ENCODE results near the gene S100Z.
"Not testable (repeated sequence)": the region's sequence is repeated elsewhere in the genome, so short reads cannot be mapped to it uniquely, and the experiment has no call there.

Gene S100Z

DNA sequence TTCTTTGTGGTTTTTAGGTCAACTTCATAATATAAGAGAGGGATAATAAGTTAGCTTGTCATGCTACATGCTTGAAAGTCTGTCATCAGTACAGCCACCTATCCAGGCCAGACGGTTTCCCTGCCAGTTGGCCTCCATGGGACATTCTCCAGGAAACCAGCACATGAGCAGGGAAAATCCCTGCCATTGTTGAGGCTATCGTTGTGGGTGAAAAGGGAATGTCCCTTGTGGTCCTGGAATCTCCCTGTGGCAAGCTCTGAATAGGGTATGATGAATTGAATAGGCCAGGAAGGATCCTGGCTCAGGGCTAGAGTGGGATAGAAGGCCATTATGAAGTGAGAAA, 18.7 kb upstream of the S100Z start:
- no peak for DNase-seq

DNA sequence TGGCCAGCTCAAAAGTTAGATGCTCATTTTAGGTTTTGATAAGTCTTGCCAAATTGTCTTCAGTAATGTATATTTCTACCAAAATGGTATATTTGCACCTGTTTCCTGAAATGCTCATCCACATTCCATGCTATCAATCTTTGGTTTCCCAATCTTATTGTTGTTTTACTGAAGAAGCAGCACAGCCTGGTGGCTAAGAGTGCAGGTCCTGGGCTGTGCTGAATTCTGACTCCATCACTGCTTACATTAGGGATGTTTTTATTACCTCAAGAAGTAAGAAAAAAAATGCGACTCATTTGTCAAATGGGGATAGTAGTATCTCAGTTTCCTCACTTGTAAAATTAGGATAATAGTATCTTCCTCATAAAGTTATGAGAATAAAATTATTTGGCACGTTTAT, 13.6 kb upstream of the S100Z start:
- no peak for DNase-seq

DNA sequence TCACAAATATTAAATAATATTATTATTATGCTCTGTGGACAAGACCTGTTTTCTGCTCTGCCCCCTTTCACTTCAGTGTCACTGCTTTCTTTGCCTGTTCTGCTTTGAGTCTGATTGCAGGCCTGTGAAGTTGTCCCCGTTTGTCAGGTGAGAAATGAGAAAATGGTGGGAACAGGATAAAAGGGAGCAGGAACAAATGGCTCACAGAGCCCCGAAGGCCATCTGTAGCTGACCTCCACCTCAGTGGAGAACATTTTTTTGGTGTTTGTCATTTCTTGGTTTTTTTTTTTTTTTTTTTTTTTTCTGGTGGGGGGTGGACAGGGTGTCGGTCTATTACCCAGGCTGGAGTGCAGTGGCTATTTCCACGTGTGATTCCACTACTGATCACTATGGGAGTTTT, 13.2 kb upstream of the S100Z start:
- DNase-seq, result no peak

DNA sequence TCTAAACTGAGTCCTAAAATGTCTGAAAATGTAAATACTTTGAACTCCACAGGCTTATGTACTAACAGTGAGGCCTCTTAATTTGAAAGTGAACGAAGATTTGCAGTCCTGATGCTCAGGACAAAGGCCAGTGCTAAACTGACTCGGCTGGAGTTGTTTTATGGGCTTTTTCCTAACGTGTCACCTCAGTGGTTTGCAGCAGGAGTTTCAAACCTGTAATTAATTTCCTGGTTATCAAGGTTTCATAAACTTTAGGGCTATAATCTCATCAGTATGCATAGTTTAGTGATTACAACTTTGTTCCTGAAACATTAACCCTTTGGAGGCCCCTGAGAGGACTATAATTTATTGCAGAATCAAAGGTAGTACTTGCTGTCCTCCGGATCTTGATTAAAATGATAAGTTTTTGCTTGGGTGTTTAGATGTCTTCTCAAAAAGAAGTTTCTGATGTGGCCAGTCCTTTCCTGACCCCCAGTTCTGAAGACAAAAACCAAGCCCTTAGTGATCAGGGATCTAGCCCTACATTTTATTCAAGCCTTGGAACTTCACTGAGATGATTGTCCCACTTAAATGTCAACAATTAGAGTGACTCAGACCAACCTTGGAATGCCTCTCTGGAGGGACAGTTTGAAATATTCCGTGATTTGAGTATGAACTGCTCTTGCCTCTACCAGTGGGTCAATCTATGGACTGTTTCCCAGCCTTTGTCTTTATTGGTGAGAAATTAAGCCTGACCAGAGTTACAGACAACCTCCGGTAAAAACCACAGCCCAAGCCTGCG, 11.1 kb upstream of the S100Z start:
- no peak for DNase-seq

DNA sequence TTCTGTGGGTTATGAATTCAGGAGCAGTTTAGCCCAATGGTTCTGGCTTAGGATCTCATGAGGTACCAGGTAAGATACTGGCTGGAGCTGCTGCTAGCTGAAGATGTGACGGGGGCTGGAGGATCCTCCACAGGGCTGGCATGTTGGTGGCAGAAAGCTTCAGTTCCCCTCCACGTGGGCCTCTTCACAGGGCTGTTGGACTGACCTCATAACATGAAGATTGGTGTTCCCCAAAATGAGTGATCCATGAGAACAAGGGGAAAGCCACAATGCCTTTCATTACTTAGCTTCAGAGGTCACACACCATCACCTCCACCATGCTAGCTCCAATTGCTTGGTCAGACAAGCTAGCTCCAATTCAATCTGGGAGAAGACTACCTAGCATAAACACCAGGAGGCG, 8.5 kb upstream of the S100Z start:
- no peak for DNase-seq

DNA sequence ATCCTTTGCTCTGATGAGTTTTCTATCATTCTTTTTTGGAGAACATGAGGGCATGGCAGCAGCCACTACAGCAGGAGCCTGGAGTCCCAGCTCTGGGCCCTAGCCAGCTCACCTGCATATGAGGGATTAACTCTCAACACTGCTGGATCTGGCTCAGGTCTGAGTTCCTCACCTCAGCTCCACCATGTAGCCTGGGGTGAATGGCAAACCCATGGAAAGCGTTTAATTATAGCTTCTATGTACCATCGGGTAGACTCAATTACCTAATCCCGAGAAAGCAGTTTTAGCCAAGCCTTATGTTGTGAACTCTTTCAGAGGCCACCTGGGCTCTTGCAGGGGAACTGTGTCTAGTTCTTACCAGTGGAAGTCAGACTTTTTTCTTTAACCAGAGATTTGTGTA, 3.9 kb upstream of the S100Z start:
- DNase-seq, result no peak

DNA sequence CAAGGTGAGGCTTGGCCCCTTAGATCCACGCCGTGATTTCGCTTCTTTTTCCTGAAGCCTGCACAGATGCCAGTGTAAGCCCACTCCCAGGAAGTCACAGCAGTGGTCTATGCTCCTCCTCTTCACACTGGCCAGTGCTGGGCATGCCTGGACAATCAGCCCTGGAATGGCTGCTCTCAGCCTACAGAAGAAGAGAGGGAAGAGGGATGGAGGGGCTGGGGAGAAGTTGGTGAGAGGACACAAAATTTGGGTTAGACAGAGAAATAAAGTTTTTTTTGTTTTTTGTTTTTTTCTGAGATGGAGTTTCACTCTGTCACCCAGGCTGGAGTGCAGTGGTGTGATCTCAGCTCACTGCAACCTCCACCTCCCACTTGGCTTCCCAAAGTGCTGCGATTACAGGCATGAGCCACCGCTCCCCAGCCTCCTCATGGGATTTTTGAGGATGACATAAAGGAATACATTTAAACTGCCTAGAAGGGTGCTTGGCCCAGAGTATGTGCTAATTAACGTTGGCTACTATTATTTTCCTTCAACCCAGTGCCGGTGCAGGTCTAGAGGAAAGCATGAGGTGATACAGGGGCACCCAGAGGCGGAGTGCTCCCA, 830 bp downstream of the S100Z start:
- DNase-seq, result no peak

DNA sequence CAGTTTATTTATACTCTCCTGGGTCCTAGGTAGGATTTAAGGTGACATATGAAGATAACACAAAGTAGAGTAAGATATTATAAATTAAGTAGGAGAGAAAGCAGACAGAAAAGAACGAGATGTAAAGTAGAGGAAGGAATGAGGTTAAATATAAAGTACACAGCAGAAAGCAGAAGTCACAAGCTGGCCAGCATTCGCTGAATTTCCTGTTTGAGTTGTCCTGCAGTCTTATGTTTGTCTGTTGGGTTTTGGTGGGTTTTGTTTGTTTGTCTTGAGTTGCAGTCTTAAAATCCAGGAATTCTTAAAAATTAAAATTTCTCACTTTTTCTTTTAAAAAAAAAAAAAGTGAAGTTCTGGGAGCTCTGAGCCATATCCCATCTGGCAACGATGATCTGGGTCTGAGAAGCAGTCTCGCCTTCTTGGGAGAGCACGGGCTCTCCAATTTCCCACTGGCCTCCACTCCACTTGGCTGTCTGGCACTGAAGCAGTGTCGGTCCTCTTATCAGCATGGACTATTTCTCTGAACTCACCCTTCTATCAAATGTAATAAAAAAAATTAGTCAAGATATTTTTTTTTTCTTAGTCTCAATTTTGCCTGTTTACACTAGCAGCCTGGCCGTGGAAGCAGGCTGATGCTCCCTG, 2.0 kb downstream of the S100Z start:
- no peak for DNase-seq

DNA sequence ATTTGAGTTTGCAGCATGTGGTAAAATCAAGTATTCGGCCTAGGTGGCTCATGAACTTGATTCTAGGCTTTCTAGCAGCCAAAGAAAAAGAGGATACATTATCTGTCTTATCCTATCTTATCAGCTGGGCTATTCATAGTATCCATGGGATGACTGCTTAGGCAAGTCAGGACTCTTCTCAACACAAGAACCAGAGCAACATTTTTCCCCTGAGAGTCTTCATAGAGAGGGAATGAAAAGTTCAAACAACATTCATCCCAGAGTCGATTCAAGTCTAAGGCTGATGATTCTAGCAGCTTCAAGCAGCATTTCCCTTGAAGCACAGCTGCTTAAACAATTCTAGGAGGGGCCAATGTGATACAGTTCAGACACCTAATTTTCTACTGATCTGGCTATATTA, 3.0 kb downstream of the S100Z start:
- DNase-seq, result no peak

DNA sequence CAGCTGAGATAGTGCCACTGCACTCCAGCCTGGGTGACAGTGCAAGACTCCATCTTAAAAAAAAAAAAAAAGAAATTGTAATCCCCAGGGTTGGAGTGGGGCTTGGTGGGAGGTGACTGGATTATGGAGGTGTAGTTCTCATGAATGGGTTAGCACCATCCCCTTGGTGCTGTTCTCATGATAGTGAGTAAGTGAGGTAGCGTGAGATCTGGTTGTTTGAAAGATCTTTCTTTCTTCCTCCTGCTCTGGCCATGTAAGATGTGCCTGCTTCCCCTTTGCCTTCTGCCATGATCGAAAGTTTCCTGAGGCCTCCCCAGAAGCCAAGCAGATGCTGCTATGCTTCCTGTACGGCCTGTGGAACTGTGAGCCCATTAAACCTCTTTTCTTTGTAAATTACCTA, 3.9 kb downstream of the S100Z start:
- not testable (repeated sequence) for DNase-seq

DNA sequence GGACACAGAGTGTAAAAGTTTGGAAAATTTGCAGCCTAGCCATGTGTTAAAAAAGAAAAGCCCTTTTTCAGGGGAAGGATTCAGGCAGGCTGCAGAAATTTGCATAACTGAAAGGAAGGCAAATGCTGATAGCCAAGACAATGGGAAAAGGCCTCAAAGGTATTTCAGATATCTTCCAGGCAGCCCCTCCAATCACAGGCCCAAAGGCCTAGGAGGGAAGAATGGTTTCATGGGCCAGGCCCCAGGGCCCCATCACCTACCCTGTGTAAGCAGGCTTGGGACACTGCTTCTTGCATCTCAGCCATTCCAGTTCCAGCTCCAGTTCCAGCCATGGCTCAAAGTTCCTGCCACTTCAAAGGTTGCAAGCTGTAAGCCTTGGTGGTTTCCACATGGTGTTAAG, 4.8 kb downstream of the S100Z start:
- DNase-seq, result no peak

DNA sequence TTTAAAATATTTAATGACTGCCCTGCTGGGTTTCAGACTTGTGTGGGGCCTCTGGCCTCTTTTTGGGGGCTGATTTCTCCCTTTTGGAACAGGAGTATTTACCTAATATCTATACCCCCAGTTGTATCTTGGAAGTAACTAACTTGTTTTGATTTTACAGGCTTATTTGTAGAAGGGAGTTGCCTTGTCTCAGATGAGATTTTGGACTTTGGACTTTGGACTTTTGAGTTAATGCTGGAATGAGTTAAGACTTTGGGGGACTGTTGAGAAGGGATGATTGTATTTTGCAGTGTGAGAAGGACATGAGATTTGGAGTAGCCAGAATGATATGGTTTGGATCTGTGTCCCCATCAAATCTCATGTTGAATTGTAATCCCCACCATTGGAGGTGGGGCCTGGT, 5.7 kb downstream of the S100Z start:
- DNase-seq, result not testable (repeated sequence)

DNA sequence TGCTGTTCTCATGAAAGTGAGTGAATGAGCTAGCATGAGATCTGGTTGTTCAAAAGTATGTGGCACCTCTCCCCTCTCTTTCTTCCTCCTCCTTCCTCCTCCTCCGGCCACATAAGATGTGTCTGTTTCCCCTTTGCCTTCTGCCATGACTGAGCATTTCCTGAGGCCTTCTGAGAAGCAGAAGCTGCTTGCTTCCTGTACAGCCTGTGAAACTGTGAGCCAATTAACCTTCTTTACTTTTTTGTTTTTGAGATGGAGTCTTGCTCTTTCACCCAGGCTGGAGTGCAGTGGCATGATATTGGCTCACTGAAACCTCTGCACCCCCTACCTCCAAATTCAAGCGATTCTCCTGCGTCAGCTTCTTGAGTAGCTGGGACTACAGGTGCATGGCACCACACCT, 6.1 kb downstream of the S100Z start:
- DNase-seq, result no peak

DNA sequence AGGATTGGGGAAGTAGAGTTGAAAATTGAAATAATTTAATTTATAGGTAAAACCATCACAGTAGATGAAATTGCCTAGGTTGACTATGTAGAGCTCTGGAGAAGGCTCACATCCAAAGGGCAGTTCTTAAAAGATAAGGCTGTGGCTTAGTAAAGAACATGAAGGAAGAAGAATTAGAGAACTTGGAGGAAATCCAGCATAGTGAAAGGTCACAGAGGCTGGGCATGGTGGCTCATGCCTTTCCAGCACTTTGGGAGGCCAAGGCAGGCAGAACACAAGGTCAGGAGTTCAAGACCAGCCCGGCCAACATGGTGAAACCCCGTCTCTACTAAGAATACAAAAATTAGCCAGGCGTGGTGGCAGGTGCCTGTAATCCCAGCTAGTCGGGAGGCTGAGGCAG, 7.0 kb downstream of the S100Z start:
- DNase-seq, result not testable (repeated sequence)

DNA sequence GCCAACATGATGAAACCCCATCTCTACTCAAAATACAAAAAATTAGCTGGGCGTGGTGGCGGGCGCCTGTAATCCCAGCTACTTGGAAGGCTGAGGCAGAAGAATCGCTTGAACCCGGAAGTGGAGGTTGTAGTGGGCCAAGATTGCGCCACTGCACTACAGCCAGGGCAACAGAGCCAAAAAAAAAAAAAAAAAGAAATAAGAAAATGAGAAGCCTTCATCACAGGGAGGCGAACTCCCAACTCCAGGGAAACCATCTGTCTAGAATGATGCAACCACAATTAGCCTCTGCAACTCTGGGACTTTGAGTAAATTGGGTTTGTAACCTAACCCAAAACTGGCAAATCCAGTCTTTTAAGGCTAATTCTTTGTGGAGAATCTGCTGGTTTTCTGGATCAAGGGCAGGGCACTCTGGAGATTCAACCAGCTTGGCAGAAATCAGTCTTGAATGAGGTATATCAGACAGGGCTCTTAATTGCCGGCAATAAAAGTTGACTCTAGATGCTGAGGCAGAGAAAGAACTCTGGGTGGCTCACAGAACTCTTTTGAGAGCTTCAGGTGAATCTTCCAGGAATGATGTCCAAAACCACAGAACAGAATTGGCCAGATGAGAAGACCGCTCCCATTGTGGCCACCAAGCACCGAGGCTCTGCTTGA, 9.9 kb downstream of the S100Z start:
- no peak for DNase-seq

DNA sequence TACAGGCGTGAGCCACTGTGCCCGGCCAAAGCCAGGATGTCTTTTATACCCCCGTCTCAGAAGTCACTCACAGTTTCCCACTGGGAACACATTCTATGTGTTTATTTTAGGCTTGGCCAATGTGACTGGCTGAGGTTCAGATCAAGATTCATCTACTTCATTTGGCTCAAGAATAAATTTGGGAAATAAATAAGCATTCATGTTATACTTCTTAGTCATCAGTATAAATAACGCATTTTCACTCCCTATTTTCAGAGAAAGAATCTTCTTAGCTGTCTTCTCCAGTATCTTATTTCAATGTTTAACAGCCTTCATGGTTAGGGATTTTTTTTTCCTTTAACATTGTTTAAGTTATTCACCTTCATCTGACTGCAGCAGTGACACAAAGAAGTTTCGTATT, 11.8 kb downstream of the S100Z start:
- DNase-seq, result no peak

DNA sequence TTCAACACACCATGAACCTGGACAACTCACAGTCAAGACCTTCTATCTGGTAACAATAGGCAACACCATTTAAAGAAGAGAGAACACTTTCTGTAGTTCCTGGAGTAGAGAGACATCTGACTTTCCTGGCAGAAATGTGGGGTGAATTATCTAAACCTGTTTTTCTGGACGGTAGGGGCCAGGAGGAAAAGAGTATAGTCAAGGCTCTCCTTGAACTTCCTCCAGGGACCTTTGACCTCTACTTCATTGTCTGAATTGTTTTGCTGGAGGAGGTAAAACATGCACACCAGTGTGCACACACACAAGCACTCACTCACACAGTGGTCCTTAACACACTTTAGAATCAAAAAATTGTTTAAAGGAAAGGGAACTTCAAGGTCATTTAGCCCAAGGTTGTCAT, 13.2 kb downstream of the S100Z start:
- no peak for DNase-seq

DNA sequence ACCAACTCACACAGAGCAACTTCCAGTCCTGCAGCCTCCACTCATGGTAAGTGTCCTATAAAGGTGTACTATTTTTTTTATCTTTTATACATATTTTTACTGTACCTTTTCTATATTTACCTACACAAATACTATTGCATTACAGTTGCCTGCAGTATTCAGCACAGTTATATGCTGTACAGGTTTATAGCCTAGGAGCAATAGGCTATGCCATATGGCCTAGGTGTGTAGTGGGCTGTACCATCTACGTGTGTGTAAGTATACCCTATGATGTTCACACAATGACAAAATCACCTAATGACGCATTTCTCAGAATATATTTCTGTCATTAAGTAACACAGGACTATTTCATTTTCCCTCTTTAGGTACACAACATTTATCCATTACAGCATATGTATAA, 16.7 kb downstream of the S100Z start:
- DNase-seq, result no peak

DNA sequence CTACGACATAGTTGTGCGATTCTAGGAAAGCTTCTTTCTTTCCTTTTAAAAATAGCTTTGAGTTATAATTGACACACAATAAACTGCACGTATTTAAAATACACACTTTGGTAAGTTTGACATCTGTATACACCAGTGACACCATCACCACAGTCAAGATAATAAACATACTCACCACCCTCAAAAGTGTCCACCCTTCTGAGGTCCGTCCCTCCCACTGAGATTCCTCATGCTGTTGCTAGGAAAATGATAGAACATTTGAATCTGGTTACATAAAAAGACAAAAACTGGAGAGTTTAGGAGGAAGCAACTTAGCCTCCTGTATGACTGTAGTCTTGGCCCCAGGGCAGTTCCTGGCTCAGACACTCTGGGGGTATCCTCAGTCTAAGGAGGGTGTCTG, 17.2 kb downstream of the S100Z start:
- DNase-seq, result no peak

DNA sequence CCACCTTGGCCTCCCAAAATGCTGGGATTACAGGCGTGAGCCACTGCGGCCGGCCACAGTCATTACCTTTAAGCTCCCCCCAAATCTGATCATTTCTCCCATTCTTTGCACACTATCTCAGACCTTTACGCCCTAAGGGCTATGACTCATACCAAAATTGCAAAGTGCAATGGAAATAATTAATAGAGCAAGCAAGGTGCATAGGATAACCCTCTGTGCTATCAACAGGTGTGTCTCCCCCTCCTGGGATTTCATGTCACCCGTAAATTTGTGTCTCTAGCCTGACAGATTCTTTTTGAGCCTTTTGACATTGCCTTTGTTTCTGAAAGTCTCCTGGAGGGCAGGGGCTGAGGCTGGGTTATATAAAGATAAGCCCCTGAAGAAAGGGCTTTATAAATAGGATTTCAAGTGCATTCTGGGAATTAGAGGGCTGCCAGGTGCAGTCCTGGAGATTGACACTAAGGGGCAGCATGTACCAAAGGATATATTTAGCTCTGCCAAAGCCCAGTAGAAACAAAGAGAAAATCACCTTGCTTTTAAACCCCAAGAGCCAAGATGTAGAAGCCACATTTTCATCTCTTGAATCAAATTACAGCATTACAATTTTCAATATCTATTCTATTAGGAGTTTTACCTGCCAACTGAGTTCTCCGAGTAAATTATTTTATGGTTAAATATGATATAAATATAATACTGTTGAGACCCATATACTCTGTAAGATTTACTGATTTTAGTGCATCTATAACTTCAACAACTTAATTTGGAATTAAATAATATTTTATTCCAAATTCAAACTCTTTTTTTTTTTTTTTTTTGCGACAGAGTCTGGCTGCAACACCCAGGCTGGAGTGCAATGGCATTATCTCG, 18.2 kb downstream of the S100Z start:
- DNase-seq, result peak; percentile 1

DNA sequence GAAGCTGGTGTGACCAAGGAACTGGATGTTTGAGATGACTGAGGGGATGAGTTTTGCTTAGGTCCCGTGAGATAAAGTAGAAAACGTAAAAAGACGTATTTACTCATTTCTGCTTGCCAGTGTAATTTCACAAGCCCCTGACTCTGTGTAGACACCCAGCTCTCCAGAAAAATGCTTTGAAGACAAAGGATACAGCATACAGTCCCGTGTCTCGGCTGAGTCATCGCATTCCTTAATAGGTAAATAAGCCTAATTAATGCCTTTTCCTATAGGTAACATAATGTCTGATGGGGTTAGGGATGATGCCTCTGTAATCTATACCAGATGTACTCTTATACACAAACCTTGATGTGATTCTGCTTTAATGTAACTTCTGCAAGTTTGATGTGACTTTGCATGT, 20.2 kb downstream of the S100Z start:
- no peak for DNase-seq

DNA sequence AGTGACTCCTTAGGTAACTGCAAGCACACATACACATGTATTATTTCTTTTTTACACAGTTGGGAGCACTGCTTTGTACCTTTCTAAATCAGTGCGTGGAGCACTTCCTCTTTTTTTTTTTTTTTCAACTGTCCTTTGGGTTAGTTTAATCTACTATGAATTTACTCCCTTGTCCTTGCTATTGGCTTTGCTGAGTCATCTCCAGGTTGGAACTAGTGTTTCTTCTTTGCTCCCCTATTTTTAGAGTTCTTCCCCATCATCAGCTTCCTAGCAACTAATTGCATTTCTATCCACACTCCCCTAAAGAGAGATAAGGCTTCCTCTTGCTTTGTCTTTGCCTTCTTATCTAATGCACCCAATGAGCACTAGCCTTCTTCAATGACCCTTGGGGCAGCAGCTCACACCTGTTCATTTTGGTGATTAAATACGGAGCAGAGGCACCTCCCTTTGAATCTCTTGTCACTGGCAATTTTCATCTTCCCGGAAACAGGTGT, 24.3 kb downstream of the S100Z start:
- no peak for DNase-seq

DNA sequence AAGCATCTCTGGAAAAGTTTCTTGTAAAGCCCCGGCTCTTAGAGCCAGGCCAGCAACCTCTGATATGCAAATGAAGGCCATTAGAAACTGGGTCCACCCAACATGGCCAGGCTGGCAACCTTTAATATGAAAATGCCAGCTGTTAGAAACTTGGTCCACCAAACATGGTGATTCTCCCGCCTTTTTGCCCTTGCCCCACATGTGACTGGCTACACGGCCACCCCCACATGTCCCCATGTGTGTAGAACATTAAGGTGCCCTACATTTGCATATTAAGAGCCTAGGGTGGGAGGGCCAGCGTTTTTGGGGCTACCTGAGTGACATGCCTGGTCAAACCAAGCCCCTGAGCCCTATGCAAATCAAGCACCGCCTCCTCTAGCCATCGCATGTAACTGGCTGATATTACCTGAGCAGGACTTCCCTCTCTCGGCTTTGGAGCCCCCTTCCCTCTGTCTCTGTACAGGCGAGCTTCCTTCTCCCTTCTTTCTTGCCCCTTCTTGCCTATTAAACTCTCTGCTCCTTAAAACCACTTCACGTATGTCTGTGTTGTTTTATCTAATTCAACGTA, 39.0 kb downstream of the S100Z start:
- DNase-seq, result no peak

Data from NCI-H526 treated with DMSO at 0.1 percent for 48 hours (cell line).